ENCODE data around the gene ALCAM.
"Not testable (repeated sequence)": the region's sequence is repeated elsewhere in the genome, so short reads cannot be mapped to it uniquely, and the experiment has no call there.

Gene ALCAM

DNA sequence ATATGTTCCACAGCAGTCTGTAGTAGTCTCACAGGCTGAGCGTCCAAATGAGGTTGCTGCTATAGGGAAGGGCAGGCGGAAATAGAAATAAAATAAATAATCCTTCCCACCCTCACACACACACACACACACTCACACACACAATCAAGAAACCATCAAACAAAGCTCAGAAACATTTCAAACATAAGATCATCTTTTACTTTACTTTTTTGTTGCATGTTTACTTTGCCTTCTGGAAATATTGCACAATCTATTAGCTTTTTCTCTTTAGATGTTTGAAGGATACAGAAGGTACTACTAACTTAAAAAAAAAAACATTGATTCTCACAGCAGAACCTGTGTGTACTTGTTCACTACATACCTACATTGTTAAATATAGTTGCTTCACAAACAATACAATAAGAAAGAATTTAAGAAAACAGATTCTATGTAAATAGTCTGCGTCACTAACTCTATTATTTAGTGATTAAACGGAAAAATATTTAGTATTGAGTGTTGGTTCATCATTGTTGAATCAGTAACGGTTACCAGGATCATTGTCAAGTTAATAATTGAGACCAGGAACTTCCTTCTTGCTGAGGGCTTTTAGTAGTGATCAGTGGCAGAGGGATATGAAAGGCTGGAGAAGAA, 20.5 kb downstream of the ALCAM start:
- no peaks in the 10 kb centered on the region for H3K4me1 Mint-ChIP-seq (ENCODE audit: low read depth in 2 of 2)
- H3K9me3 Mint-ChIP-seq = no peaks in the 10 kb centered on the region
- no peak overlapping the region for H3K4me3 Mint-ChIP-seq
- no peak for DNase-seq
- no peak for ATAC-seq (replicated peaks)
- H3K27me3 Mint-ChIP-seq = no peaks in the 10 kb centered on the region
- H3K27ac Mint-ChIP-seq = no peak overlapping the region
- no peaks in the 10 kb centered on the region for H3K36me3 Mint-ChIP-seq (ENCODE audit: insufficient read depth)

GRCh38 chr3:105388176-105388575, 21.5 kb downstream of the ALCAM start:
- Mint-ChIP-seq H3K4me1 (ENCODE audit: low read depth in 2 of 2) (no peaks in the 10 kb centered on the region), H3K27ac (no peak overlapping the region), H3K4me3 (no peak overlapping the region), H3K9me3 (peaks cover 0 to 2% of the 10 kb centered on the region in 2 donors), H3K27me3 (no peaks in the 10 kb centered on the region), H3K36me3 (ENCODE audit: insufficient read depth) (no peaks in the 10 kb centered on the region)
- DNase-seq = no peak
- ATAC-seq (replicated peaks) = no peak

DNA sequence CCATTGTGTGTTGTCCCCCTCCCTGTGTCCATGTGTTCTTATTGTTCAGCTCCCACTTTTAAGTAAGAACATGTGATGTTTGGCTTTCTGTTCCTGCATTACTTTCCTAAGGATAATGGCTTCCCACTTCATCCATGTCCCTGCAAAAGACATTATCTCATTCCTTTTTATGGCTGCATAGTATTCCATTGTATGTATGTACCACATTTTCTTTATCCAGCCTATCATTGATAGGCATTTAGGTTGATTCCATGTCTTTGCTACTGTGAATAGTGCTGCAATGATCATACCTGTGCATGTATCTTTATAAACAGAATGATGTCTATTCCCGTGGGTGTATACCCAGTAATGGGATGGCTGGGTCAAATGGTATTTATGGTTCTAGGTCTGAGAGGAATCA, 23.1 kb downstream of the ALCAM start:
- not testable (repeated sequence) for H3K4me3 Mint-ChIP-seq; H3K27ac Mint-ChIP-seq; H3K36me3 Mint-ChIP-seq (ENCODE audit: insufficient read depth); H3K4me1 Mint-ChIP-seq (ENCODE audit: low read depth in 2 of 2); H3K9me3 Mint-ChIP-seq; DNase-seq; ATAC-seq (replicated peaks); H3K27me3 Mint-ChIP-seq

DNA sequence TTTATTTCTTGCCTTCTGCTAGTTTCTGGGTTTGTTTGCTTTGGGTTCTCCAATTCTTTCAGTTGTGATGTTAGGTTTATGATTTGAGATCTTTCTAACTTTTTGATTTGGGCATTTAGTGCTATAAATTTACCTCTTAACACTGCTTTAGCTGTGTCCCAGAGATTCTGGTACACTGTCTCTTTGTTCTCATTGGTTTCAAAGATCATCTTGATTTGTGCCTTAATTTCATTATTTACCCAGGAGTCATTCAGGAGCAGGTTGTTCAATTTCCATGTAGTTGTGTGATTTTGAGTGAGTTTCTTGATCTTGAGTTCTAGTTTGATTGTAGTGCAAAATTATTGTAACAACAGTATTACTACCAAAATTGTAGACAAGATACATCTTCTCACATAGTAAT, 25.9 kb downstream of the ALCAM start:
- not testable (repeated sequence) for H3K36me3 Mint-ChIP-seq (ENCODE audit: insufficient read depth); H3K27ac Mint-ChIP-seq; H3K4me1 Mint-ChIP-seq (ENCODE audit: low read depth in 2 of 2); H3K27me3 Mint-ChIP-seq; DNase-seq; ATAC-seq (replicated peaks); H3K9me3 Mint-ChIP-seq; H3K4me3 Mint-ChIP-seq

- no peak overlapping the region for H3K27ac Mint-ChIP-seq
- H3K4me3 Mint-ChIP-seq = no peak overlapping the region
Measured at GRCh38 chr3:105394177-105394576, 27.5 kb downstream of the ALCAM start.

GRCh38 chr3:105397974-105398373, 31.3 kb downstream of the ALCAM start:
- no peaks in the 10 kb centered on the region for H3K36me3 Mint-ChIP-seq (ENCODE audit: insufficient read depth)
- H3K9me3 Mint-ChIP-seq = no peaks in the 10 kb centered on the region
- DNase-seq (no peak), ATAC-seq (replicated peaks) (no peak)
- H3K4me3 Mint-ChIP-seq = no peak overlapping the region
- H3K27ac Mint-ChIP-seq = no peak overlapping the region
- no peaks in the 10 kb centered on the region for H3K27me3 Mint-ChIP-seq
- H3K4me1 Mint-ChIP-seq (ENCODE audit: low read depth in 2 of 2) = no peaks in the 10 kb centered on the region

More at GRCh38 chr3:105394177-105394576, 27.5 kb downstream of the ALCAM start:
- H3K36me3 Mint-ChIP-seq (ENCODE audit: insufficient read depth) = no peaks in the 10 kb centered on the region
- DNase-seq (no peak), ATAC-seq (replicated peaks) (no peak)
- no peaks in the 10 kb centered on the region for H3K4me1 Mint-ChIP-seq (ENCODE audit: low read depth in 2 of 2)
- H3K27me3 Mint-ChIP-seq = no peaks in the 10 kb centered on the region
- peaks cover 0 to 2% of the 10 kb centered on the region in 2 donors for H3K9me3 Mint-ChIP-seq

DNA sequence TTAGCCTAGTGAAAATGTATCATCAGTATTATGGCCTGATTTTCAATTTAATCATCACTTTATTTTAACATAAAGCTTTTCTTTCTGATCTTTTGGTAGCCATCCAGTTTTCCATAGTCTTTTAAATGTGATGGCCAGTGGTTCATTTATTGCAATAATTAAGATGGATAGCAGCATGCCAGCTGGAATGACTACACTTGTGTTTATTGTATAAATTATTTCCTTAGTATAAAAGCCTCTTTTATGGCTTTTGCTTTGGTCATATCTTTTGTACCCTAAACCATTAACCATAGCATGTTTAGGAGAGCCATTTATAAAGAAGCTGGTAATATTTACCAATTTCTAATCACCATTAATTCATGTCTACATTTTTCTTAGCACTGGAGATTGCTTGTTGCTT, 31.7 kb downstream of the ALCAM start:
- H3K4me1 Mint-ChIP-seq (ENCODE audit: low read depth in 2 of 2) = no peaks in the 10 kb centered on the region
- H3K27me3 Mint-ChIP-seq = no peaks in the 10 kb centered on the region
- peaks cover 0 to 3% of the 10 kb centered on the region in 2 donors for H3K9me3 Mint-ChIP-seq
- H3K4me3 Mint-ChIP-seq = no peak overlapping the region
- no peak for DNase-seq
- no peak overlapping the region for H3K27ac Mint-ChIP-seq
- ATAC-seq (replicated peaks) = no peak
- no peaks in the 10 kb centered on the region for H3K36me3 Mint-ChIP-seq (ENCODE audit: insufficient read depth)

GRCh38 chr3:105399062-105399461, 32.4 kb downstream of the ALCAM start:
- no peaks in the 10 kb centered on the region for H3K4me1 Mint-ChIP-seq (ENCODE audit: low read depth in 2 of 2)
- H3K9me3 Mint-ChIP-seq = peaks cover 0 to 9% of the 10 kb centered on the region in 2 donors
- no peak overlapping the region for H3K27ac Mint-ChIP-seq
- no peak overlapping the region for H3K4me3 Mint-ChIP-seq
- no peaks in the 10 kb centered on the region for H3K27me3 Mint-ChIP-seq
- no peak for DNase-seq
- no peaks in the 10 kb centered on the region for H3K36me3 Mint-ChIP-seq (ENCODE audit: insufficient read depth)
- ATAC-seq (replicated peaks) = no peak

DNA sequence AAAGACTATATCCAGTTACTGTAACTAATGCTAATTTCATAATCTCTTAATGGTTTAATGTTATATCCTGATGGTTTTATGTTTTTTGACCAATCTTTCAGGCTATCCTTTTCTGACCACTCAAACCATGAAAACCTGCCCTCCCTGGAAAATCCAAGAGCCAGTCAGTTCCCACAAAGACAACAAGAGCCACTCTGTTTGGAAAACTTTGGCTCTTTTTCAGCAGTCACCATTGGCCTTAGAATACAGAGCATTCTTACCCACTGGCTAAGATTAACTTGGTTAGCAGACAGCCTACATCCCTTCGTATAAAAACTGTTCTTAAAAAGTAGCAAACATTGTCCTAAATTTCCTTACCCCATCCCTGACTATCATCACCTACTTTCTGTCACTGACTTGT, 32.9 kb downstream of the ALCAM start:
- H3K4me1 Mint-ChIP-seq (ENCODE audit: low read depth in 2 of 2) = no peaks in the 10 kb centered on the region
- H3K9me3 Mint-ChIP-seq = peaks cover 0 to 11% of the 10 kb centered on the region in 2 donors
- no peaks in the 10 kb centered on the region for H3K27me3 Mint-ChIP-seq
- H3K4me3 Mint-ChIP-seq = no peak overlapping the region
- DNase-seq (no peak), ATAC-seq (replicated peaks) (no peak)
- H3K36me3 Mint-ChIP-seq (ENCODE audit: insufficient read depth) = no peaks in the 10 kb centered on the region
- H3K27ac Mint-ChIP-seq = no peak overlapping the region

- no peak for ATAC-seq (replicated peaks)
- H3K36me3 Mint-ChIP-seq (ENCODE audit: insufficient read depth) = no peaks in the 10 kb centered on the region
- H3K9me3 Mint-ChIP-seq = peaks cover 0 to 11% of the 10 kb centered on the region in 2 donors
- no peaks in the 10 kb centered on the region for H3K4me1 Mint-ChIP-seq (ENCODE audit: low read depth in 2 of 2)
- H3K4me3 Mint-ChIP-seq = no peak overlapping the region
- DNase-seq = no peak
- H3K27me3 Mint-ChIP-seq = no peaks in the 10 kb centered on the region
- H3K27ac Mint-ChIP-seq = no peak overlapping the region
Measured at GRCh38 chr3:105401254-105401653, 34.5 kb downstream of the ALCAM start.

DNA sequence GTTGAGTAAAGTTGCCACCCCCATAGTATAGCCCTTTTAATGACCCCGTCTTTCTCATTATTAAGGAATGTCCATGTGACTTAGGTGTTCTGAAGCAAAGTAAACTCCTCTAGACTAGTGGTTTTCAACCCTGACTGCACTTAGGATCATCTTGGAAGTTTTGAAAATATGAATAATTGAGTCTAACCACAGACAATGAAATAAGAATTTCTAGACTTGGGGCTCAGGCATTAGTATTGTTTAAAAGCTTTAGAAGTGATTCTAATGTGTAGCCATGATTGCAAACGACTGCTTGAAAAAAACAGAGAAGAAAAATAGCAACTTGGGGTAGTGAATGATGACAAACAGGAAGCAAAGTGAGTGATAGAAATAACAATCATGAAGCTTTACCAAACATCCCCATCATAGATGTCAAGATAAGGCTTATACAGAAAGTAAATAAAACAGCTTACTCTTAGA, 35.0 kb downstream of the ALCAM start:
- Mint-ChIP-seq H3K27ac (no peak overlapping the region), H3K36me3 (ENCODE audit: insufficient read depth) (peaks cover under 1% of the 10 kb centered on the region), H3K4me1 (ENCODE audit: low read depth in 2 of 2) (no peaks in the 10 kb centered on the region), H3K9me3 (peaks cover 0 to 11% of the 10 kb centered on the region in 2 donors), H3K4me3 (no peak overlapping the region), H3K27me3 (no peaks in the 10 kb centered on the region)
- DNase-seq = no peak
- no peak for ATAC-seq (replicated peaks)

DNA sequence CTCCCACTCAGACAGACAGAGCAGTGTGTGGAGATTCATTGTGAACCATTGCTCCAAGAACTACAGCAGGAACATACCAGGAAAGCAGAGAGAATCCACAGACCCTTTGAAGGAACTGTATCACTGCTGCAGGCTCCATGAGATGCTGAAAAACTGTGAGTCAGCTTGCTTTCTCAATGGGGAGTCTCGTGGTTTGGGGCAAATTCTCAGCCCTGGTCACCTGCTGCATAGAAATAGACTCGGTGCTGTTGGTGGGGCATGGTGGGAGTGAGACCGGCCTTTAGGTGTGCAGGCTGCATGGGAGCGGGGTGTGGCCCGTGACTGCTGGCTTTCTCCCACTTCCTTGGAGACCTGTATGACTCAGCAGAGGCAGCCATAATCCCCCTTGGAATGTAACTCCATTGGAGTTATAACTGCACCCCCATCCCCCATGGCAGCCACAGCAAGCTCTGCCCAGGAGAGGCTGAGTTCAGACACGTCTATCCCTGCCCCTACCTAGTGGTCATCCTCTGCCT, 35.6 kb downstream of the ALCAM start:
- Mint-ChIP-seq H3K9me3 (peaks cover 0 to 11% of the 10 kb centered on the region in 2 donors), H3K27ac (no peak overlapping the region), H3K4me3 (no peak overlapping the region), H3K27me3 (no peaks in the 10 kb centered on the region), H3K4me1 (ENCODE audit: low read depth in 2 of 2) (no peaks in the 10 kb centered on the region), H3K36me3 (ENCODE audit: insufficient read depth) (peaks cover 6% of the 10 kb centered on the region)
- ATAC-seq (replicated peaks) (no peak), DNase-seq (no peak)

DNA sequence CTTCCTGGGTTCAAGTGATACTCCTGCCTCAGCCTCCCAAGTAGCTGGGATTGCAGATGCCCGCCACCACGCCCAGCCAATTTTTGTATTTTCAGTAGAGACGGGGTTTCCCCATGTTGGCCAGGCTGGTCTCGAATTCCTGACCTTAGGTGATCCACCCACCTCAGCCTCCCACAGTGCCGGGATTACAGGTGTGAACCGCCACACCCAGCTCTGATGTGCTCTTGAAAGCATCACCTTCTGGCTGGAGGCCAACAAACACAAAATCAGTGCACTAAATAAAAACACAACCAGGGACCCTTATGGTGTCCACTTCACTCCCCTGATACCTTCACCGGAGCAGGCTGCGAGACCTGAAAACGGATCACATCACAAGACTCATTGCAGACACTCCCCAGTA, 36.3 kb downstream of the ALCAM start:
- H3K9me3 Mint-ChIP-seq = peaks cover 0 to 11% of the 10 kb centered on the region in 2 donors
- ATAC-seq (replicated peaks); H3K36me3 Mint-ChIP-seq (ENCODE audit: insufficient read depth); H3K4me1 Mint-ChIP-seq (ENCODE audit: low read depth in 2 of 2); H3K4me3 Mint-ChIP-seq; H3K27me3 Mint-ChIP-seq; H3K27ac Mint-ChIP-seq; DNase-seq: not testable (repeated sequence)

DNA sequence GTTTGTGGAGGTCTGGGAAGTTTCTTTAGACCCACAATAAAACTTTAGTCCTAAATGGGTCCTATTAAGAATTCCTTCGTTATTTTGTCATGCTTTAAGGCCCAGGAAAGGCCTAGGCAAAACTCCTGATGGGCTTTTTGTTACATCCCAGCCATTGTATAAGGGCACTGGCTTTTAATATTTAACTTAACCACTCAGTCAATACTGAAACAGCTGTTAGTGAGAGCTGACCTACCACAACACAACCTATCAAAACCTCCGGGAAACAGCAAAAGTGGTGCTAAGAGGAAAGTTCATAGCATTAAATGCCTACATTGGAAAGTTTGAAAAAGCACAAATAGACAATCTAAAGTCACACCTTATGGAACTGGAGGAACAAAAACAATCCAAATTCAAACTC, 39.6 kb downstream of the ALCAM start:
- H3K4me3 Mint-ChIP-seq = no peak overlapping the region
- DNase-seq (no peak), ATAC-seq (replicated peaks) (no peak)
- peaks cover 0 to 11% of the 10 kb centered on the region in 2 donors for H3K9me3 Mint-ChIP-seq
- H3K27me3 Mint-ChIP-seq = no peaks in the 10 kb centered on the region
- H3K27ac Mint-ChIP-seq = no peak overlapping the region
- peaks cover 6% of the 10 kb centered on the region for H3K36me3 Mint-ChIP-seq (ENCODE audit: insufficient read depth)
- no peaks in the 10 kb centered on the region for H3K4me1 Mint-ChIP-seq (ENCODE audit: low read depth in 2 of 2)
